NCI-H1417 (cell line): ENCODE data around the gene RND1.

ENCODE experiments used
- DNase-seq, 3 experiments: peaks; one replicate each; lab custom pipeline; 2025; lab: John Stamatoyannopoulos, UW

RND1 gene

DNA sequence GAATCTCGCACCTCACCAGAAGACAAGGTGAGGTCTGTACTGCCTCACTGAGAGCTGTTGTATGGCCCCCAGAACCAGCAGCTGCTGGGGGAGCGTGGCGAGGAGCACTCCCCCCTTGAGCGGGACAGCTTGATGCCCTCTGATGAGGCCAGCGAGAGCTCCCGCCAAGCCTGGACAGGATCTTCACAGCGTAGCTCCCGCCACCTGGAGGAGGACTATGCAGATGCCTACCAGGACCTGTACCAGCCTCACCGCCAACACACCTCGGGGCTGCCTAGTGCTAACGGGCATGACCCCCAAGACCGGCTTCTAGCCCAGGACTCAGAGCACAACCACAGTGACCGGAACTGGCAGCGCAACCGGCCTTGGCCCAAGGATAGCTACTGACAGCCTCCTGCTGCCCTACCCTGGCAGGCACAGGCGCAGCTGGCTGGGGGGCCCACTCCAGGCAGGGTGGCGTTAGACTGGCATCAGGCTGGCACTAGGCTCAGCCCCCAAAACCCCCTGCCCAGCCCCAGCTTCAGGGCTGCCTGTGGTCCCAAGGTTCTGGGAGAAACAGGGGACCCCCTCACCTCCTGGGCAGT, 38.1 kb downstream of the RND1 start:
- no peak for DNase-seq

DNA sequence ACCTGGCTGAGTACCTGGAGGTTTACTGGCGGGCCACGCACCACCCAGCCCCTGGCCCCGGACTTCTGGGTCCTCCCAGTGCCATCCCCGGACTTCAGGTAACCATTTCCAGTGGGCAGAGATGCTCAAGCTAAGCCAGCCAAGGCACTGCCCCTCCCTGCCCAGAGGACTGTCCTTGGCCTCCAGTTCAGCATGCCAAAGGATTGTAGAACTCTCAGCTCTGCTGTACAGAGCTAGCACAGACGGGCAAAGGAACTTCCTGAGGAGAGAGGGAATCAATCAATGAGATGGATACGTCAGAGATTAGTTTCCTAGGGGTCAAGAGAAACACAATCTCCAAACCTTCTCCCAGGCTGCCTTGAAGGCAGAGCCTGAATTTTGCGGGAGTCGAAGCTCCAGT, 38.6 kb downstream of the RND1 start:
- no peak for DNase-seq

DNA sequence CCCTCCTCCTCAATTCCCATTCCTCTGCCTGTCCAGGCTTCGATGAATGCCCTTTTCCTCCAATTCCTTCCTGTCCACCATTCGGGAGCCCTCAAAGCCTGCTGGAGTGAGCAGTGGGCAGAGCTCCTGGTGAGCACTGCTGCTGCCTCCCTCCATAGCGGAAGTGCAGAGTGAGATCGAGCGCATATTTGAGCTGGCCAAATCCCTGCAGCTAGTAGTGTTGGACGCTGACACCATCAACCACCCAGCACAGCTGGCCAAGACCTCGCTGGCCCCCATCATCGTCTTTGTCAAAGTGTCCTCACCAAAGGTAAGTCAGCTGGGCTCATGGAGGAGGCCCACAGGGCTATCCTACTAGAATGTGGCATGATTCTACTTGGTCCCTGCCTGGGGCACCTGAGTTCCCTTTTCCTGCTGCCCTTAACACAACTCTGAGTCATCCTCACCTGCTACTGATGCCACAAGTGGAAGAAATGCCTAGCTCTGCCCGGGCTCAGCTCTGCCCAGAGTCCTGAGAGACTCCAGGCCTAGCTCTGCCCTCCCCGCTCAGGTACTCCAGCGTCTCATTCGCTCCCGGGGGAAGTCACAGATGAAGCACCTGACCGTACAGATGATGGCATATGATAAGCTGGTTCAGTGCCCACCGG, 39.3 kb downstream of the RND1 start:
- no peak for DNase-seq

DNA sequence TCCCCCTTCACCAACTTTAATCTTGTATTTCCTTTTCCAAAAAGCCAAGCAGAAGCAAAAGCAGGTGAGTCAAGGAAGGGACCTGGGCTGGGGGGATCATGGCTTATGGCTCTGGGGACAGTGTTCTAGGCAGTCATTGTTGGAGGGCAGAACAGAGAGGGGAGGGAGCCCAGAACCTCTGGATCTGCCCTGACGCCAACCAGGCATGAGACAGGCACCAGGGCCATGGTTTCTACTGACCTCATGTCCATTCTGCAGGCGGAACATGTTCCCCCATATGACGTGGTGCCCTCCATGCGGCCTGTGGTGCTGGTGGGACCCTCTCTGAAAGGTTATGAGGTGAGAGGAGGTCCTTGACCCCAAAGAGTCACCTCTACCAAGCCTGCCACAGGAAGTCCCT, 40.8 kb downstream of the RND1 start:
- DNase-seq = no peak

DNA sequence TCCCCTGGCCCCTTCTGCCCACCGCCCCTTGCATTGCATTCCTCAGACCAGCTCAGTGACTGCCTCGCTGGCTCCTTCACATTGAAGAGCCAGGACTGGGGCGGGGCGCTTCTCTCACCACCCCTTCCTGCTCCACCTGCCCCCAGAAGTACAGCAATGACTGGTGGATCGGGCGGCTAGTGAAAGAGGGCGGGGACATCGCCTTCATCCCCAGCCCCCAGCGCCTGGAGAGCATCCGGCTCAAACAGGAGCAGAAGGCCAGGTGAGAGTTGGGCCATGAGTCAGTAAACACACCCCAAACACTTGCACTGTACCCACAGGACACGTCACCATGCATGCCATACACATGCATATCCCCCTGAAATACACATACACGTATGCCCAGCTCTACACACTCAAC, 41.6 kb downstream of the RND1 start:
- peak in 1 of 3 experiments; percentile 62 for DNase-seq

DNA sequence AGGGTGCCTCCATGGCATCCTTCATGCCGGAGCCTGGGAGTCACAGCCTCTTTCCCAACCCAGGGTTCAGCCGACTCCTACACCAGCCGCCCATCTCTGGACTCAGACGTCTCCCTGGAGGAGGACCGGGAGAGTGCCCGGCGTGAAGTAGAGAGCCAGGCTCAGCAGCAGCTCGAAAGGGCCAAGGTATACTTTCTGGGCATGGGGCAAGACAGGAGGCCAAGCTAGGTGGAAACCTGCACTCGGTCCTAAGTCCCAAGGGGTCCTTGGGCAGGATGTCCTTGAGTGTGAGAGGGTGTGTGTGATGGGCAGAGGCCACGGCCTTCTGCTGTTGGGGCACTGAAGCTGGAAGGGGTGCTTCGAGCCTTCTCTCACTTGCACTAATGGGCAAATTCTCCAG, 42.4 kb downstream of the RND1 start:
- DNase-seq = no peak

DNA sequence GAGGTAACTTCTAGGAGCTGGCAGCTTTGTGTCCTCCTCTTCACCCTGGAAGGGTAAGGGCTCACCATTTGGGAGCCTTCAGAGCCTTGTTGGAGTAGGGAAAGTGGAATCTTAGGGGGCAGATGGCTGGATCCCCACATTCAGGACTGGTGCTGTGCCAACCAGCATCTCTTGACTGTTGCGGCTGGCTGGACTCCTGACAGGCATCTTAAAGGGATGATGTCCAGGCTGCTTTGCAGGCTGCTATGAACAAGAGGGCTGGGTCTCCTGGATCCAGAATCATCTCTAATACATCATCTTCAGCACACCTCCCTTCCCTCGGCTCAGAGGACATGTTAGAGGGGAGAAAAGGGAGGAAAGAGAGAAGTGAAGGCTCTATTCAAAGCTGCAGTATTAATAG, 43.0 kb downstream of the RND1 start:
- DNase-seq = no peak

DNA sequence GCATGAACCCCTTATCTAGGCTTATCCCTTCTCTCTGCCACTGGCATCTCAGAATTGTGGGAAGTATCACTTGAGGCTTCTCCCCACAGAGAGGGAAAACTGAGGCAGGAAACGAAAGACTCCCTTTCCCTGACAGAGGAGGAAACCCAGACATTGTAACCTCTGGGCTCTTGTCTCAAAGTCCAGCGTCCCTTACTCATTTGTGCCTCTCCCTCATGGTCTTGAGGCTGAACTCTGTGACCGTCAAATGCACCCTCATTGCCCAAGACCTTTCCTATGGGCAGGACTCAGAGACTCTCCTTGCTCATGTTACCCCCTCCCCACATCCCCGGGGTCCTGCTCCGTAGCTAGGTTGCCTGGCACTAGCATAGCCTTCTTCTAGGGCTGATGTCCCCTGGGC, 43.5 kb downstream of the RND1 start:
- DNase-seq = no peak

DNA sequence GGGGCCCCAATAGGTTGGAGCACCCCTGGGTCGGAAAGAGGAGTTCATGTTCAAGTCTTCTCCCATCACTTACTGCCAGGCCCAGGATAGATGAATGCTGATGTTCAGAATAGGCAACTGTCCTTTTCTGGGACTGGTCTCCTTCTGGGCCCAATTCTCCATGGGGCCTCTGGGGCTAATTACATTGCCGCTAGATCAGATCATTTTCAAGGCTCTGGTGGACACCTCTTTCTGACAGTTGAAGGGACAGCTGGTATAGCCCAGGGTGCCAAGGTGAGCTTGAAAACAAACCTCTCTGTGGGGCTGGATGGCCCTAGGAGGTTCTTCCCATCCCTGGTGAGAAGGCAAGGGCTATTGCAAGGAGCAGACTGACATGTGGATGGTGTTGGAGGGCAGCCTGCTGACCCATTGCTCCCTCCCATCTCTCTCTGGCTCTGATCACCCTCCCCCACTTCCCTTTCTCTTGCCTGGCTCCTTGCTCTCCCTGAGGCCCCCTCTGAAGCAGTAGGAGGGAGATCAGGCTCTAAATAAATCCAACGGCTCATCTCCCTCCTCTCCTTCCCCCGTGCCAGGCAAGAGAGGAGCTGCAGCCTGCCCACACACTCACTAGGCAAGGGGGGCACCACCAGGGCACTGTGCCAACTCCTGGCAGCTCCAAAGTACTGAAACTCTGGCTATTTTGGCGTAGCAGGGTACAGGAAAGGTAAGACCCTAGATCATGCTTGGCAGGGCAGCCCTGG, 45.5 kb downstream of the RND1 start:
- no peak for DNase-seq

DNA sequence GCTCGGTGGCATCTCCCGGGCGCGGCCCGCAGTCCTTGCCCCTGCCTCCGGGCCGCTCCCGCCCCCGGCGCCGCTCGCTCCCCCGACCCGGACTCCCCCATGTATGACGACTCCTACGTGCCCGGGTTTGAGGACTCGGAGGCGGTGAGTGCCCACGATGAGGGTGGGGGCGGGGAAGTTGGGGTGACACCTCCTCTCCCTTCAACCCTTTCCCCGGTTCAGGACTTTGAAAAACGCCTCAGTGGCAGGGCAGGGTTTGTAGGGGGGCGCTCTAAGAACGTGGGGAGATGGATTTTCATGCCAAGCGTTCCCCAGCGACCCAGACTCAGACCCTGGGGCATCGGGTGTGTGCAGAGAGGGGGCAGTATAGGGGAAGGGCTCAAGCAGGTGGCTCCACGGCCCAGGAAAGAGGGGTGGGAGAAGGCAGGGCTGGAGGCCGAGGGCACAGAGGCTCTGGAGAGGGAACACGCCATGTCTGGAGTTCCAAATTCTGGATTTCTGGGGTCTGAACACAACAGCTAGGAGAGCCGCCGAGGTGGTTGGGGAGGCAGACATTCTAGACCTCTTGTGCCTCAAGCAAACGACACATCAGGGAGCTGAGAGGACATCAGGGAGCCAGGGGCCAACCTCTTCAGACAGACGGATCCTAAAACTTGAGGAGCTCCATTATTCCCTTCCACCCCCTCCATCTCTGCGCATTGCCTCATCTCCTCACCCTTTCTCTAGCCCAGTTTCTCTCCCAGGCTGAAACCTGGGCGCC, 46.7 kb downstream of the RND1 start:
- peak; percentile 60 to 84 (median 82) for DNase-seq

DNA sequence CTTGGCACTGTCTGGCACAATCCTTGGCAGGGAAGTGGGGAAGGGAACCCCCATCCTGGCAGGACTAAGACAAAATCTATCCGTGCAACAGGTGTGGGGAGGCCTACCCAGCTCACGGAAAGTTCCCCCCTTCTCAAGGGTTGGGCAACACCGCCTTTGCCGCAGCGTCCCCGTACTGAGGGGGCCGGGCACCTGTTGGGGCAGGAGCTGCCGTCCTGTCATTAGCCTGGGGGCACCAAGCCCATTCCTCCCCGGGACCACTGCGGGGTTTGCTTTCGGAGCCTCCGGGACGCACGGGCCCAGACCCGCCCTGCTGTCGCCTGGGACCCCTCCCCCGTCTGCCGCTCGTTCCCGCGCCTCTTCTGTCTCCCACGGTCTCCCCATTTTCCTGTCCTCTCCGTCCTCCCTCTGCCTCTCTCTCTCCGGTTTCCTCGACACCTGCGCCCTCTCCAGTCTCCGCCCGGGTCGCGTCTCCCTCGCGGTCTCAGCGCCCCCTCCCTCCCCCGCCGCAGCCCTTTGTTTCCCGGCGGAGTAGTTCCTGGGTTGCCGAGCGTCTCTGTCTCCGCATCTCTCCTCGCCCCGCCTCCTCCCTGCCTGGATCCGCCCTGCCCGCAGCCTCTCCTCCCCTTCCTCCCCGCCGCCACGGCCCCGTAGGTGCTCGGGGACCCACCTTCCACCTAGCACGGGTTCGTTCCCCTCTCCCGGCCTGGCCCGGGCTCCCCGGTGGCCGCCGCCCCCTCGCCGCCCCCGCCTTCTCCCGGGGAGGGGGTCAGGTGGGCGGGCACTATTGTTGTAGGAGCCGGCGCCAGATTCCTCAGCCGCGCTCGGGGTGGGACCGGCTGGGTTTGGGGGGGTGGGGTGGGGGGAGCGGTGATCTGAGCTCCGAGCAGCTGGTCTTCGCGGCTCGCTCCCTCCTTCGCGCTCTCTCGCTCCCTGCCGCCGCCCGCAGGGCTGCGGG, 47.5 kb downstream of the RND1 start, which contains the start of gene CACNB3:
Gene CACNB3 (plus strand): TSS at position 624 of the 958 bp plus-strand sequence. CDS start 434 bp downstream, outside the sequence.
- peak; percentile 90 to 94 (median 94) for DNase-seq

DNA sequence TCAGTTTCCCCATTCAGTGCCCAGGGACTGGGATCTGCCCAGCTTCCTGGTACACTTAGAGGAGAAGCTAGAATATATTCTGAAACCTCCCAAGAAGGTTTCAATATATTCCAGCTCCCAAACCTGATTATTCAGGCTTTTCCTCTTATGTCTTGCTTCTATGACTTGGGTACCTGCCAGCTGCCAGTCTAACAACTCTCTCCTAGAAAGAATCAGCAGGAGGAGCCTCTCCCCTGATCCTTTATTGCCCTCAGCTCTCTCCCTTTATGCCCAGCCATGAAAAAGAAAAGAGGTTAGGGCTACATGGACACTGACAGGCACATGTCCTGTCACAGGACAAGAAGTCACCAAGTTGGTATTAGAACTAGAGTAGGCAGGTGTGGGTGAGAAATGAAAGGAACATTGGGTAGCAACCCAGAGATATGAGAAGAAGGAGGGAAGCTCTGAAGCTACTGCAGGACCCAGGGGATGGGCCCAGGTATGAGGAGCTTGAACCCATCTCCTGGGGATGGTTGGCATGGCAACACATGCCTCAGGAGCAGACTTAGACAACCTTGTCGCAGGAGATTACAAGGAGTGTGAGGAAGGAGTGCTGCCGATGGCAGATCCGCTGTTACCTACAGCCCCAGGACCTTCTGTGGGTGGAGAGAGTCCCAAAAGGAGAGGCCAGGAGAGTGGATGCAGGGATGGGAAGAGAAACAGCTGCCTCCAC, 49.4 kb downstream of the RND1 start:
- peak in 2 of 3 experiments; percentile 35 to 57 for DNase-seq

DNA sequence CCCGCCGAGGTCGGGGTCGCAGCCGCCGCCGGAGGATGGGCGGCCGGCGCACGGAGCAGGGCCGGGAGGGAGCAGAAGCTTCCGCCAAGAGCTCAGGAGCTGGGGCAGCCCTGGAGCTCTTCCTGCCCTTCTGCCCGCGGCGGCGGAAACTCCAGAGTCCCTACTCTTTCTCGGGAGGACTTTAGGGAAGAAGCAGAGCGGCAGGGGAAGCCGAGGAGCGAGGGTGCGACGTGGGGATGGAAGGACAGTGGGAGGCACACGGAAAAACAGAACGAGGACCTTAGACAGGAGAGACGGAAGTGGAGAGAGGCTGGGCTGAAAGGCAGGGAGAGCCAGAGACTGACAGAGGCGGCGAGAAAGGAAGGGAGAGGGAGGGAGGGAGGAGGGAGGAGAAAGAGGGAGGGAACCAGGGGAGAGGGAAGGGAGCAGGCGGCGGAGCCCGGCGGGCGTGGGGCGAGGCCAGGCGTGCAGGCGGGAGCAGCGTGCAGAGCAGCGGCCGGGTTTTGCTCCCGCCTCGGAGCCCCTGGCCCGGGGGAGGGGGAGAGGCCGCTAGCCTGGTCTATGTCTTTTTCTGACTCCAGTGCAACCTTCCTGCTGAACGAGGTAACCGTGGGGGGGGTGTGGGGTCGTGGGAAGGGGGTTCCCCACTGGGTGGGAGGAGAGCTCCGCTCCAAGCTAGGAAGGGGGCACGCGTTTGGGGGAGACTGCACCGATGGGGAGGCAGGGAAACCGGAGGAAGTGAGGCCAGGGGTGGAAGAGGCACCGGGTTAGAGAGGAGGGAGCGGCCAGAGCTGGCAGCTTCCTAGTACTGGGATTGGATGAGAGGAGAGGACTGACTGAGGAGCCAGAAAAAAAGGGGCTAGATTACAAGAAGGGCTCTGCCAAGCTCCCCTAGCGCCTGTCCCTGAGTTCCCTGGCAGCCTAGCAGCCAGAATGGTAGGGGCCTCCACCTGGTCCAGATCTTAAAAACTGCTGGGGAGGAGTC, 50.3 kb downstream of the RND1 start:
- DNase-seq = peak; percentile 79 to 94 (median 92)

DNA sequence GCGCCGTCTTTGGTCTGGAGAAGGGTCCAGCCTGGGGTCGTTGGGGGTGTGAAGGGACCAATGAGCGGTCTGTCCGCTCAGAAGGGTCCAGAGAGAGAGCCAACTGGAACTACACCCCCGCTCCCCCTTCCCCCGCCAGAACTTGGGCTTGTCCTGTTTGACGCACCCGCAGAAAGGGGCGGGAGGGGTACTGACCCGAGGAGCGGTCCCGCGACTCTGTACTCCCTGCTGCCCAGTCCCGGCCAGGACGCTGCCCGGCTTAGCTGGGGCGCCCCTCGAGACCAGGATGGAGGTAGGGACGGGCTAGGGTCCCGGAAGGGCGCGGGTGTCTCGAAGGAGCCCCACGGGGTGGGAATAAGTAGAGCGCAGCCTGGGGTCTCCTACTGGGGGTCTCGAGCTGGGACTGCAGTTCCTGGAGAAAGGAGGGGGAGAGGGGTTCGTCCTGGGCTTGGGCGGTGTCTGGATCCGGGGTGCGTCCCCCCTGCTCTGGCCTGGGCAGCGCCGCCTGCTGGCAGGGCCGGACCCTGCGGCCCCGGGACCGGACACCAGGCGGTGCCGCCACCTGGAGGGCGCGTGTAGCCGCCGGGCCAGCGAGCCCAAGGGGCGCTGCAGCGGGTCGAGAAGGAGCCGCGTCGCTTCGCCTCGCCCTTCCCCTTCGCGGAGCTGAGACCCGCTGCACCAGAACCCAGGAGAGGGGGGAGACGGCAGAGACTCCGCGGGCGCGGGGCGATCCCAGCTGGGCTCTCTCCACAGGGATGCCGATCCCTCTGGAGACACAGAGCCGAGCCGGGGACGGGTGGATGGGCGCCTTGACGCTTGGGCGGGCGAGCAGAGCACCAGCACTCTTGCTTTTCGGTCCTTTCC, 51.2 kb downstream of the RND1 start:
- peak; percentile 78 to 90 (median 88) for DNase-seq

DNA sequence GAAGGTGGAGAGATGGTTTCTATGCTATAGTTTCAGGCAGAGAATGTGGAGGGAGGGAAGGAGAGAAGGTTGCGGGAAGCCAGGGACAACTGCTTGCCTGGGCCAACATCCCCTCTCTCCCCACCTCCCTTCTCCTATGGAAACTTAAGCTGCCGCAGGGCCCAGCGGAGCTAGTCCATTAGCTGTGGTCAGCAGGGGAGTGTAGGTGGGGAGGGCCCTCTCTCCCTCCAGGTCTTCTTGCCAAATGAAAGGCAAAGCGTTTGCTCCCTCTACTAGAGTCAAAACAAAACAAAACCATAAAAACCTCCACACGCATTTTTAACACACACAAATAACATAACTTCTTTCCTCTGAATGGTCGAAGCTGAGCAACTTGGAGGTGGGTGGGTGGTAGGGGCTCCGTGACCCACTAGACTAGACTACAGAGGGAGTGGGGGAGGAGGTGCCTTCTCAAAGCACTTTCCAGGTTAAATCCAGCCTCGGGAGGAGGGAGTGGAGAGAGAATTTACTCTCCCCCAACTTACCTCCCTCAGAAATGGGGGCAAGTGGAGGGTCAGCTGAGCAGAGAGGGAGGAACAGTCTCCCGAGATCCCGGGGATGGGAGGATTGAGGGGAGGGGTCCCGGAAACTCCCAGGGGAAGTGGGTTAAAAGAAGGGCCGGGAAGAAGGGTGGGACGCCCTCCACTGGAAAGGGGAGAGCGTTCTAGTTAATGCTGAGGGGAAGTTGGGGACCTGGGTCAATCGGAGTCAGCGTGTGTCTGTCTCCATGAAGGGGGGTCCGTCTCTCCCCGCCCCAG, 52.0 kb downstream of the RND1 start:
- no peak for DNase-seq

DNA sequence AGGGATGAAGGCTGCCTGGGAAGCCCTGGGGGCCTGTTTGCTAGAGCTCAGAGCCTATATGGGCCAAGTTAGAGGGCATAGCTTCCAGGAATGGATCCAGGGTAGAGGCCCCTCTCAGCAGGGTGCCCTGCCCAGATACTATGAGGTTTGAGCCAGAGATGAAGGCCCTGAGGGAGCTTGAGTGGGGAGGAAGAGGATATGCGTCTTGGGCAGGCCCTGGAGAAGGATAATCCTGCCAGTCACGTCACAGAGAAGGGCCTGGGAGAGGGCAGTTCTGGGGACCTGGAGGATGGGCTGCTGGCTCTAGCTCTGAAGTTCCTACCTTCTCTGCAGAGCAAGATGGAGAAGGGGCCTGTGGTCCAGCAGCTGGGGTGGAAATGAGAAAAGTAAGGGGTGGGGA, 53.3 kb downstream of the RND1 start:
- DNase-seq = no peak

DNA sequence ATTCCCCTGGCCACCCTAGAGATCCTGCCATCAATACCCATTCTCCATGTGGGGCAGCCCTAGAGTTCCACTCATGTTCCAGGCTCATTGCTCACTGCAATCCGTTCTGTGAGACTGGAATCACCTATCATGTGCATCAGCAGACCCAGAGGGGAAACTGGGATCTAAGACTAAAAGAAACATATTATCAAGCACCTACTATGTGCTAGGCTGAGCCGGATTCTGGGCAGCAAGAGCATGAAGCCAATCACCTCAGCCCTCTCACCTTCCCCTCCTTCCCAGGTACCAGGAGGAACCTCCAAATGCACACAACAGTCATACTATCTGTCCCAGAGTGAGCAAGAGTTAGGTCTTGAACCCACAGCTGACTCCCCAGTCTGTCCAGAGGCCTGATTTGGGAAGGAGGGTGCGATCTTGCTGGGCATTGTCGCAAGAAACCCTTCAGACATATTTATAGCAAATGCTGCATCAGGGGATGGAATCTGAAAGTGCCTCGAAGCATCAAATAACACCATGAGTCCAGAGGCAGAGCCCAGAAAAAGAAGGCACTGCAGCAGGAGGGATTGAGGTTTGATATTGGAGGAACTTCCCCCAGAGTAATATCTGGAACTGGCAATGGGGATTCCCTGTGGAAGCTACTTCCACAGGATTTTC, 54.1 kb downstream of the RND1 start:
- DNase-seq = no peak
